Stomach smooth muscle (tissue), 2 donors: ENCODE data around the gene CASTOR1.
A peak's percentile ranks its signal among the peaks of the same experiment; 100 is the strongest.

Experiments used
- H3K27ac ChIP-seq: one replicate; pipeline ENCODE4 v1.7.0; 2013; ENCODE audit warnings: mild to moderate bottlenecking, low read length, inconsistent platforms
- H3K27me3 ChIP-seq, 2 donors: one replicate each; pipeline ENCODE4 v1.7.0; 2013; ENCODE audit warnings: low read length in 2 of 2; ENCODE audit not compliant: insufficient read depth in 2 of 2, control insufficient read depth in 1 of 2
- H3K36me3 ChIP-seq, 2 donors: one replicate each; pipeline ENCODE4 v1.7.0; 2013; ENCODE audit warnings: low read length in 2 of 2; ENCODE audit not compliant: control insufficient read depth in 2 of 2, insufficient read depth in 2 of 2
- H3K4me1 ChIP-seq: one replicate; pipeline ENCODE4 v1.7.0; 2013; ENCODE audit warnings: low read length; ENCODE audit not compliant: control insufficient read depth, insufficient read depth
- H3K4me3 ChIP-seq, 2 donors: one replicate each; pipeline ENCODE4 v1.7.0; 2013; ENCODE audit warnings: low read length in 2 of 2
- H3K9ac ChIP-seq, 2 donors: one replicate each; pipeline ENCODE4 v1.7.0; 2013; ENCODE audit warnings: low read length in 2 of 2, mild to moderate bottlenecking in 1 of 2
- H3K9me3 ChIP-seq, 2 donors: one replicate each; pipeline ENCODE4 v1.7.0; 2013; ENCODE audit warnings: low read length in 2 of 2; ENCODE audit not compliant: control insufficient read depth in 2 of 2
- donor health status: healthy.
- donor health status: Pancreatic carcinoma.

Gene CASTOR1

DNA sequence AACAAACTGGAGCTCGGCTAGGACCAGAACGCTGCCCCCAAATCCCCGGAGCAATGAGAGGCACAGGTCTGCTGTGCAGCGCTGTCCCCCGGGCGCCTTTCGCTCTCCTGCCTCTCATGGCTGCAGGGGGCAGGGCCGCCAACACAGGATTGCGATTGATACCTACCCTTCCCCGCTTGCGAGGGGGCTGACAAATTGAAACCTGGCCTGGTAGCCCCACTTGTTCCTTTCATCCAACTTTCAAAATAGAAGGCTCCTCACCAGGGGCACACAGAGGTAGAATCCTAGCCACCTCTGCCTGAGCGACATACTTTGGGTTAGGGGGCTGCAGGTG is 642 bp upstream of the CASTOR1 start:
- Histone ChIP-seq H3K4me1 (peaks cover 38% of the 10 kb centered on the region), H3K9me3 (no peaks in the 10 kb centered on the region), H3K27ac (peak overlapping the region; percentile 90), H3K9ac (peak overlapping the region; percentile 70 to 74), H3K27me3 (no peaks in the 10 kb centered on the region), H3K4me3 (peak overlapping the region; percentile 65 to 88), H3K36me3 (peaks cover 16 to 30% of the 10 kb centered on the region in 2 donors)

GRCh38 chr22:30288419-30289140 is 725 bp downstream of the CASTOR1 start:
- H3K9ac ChIP-seq: peak overlapping the region; percentile 76 to 89
- H3K27me3 ChIP-seq: no peaks in the 10 kb centered on the region
- H3K27ac ChIP-seq: peak overlapping the region; percentile 90
- H3K4me1 ChIP-seq: peaks cover 38% of the 10 kb centered on the region
- peak overlapping the region; percentile 80 to 88 for H3K4me3 ChIP-seq
- peaks cover 14 to 22% of the 10 kb centered on the region in 2 donors for H3K36me3 ChIP-seq
- H3K9me3 ChIP-seq: no peaks in the 10 kb centered on the region

DNA sequence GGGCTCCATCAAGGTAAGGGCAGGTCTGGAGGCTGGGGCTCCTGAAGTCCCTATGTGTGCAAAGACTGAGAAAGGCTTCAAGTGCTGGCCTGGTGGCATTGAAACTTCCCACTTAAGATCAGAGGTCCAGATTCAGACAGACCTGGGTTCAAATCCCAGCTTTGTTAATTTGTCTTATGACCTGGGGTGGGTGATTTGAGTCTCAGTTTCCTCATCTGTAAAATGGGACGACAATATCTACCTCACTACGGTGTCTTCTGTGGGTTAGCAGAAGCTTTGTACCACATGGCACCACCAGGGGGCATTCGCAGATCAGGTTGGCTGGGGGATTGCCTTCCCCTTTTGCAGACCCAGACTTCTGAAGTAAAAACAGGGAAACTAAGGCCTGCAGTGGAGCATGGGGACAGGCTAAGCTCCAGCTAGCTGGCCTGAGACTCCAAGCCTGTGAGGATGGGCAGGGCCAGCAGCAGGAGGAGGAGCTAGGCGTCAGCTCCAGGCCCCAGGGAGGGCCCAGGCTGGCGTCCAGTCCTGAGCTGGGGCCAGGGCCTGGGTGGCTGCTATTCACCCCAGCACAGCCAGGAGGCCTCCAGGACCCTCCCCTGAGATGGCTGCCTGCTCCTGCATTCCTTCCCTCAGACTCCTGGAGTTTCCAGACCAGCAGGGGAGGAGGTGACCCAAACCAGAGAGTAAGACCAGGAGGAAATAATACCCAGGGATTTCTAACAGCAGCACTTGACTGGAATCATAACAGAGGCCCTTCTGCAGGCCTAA is 1.5 kb downstream of the CASTOR1 start:
- Histone ChIP-seq H3K27me3 (no peaks in the 10 kb centered on the region), H3K9me3 (no peaks in the 10 kb centered on the region), H3K36me3 (peaks cover 8 to 19% of the 10 kb centered on the region in 2 donors), H3K9ac (peak overlapping the region; percentile 76 to 89), H3K4me1 (peaks cover 38% of the 10 kb centered on the region), H3K27ac (peak overlapping the region; percentile 90), H3K4me3 (peak overlapping the region; percentile 80 to 88)

GRCh38 chr22:30286813-30287647 is 2.3 kb downstream of the CASTOR1 start:
- no peaks in the 10 kb centered on the region for H3K9me3 ChIP-seq
- H3K9ac ChIP-seq: peak overlapping the region in 1 of 2 donors; percentile 13
- no peak overlapping the region for H3K27ac ChIP-seq
- peaks cover 38% of the 10 kb centered on the region for H3K4me1 ChIP-seq
- no peaks in the 10 kb centered on the region for H3K27me3 ChIP-seq
- H3K36me3 ChIP-seq: peaks cover 5 to 13% of the 10 kb centered on the region in 2 donors
- H3K4me3 ChIP-seq: no peak overlapping the region

GRCh38 chr22:30286331-30286730 is 3.0 kb downstream of the CASTOR1 start:
- H3K4me3 ChIP-seq: no peak overlapping the region
- no peak overlapping the region for H3K9ac ChIP-seq
- H3K27ac ChIP-seq: no peak overlapping the region

GRCh38 chr22:30285846-30286200 is 3.5 kb downstream of the CASTOR1 start:
- Histone ChIP-seq H3K27ac (no peak overlapping the region), H3K9ac (no peak overlapping the region), H3K27me3 (no peaks in the 10 kb centered on the region), H3K4me3 (no peak overlapping the region), H3K9me3 (no peaks in the 10 kb centered on the region), H3K36me3 (peaks cover 5 to 11% of the 10 kb centered on the region in 2 donors), H3K4me1 (peaks cover 30% of the 10 kb centered on the region)

More at GRCh38 chr22:30286331-30286730, 3.0 kb downstream of the CASTOR1 start:
- Histone ChIP-seq H3K9me3 (no peaks in the 10 kb centered on the region), H3K4me1 (peaks cover 35% of the 10 kb centered on the region), H3K27me3 (no peaks in the 10 kb centered on the region), H3K36me3 (peaks cover 5 to 11% of the 10 kb centered on the region in 2 donors)

GRCh38 chr22:30285176-30285845 is 4.0 kb downstream of the CASTOR1 start:
- Histone ChIP-seq H3K4me3 (no peak overlapping the region), H3K27me3 (no peaks in the 10 kb centered on the region), H3K9ac (no peak overlapping the region), H3K4me1 (peaks cover 25% of the 10 kb centered on the region), H3K27ac (no peak overlapping the region), H3K36me3 (peaks cover 5 to 11% of the 10 kb centered on the region in 2 donors), H3K9me3 (no peaks in the 10 kb centered on the region)

DNA sequence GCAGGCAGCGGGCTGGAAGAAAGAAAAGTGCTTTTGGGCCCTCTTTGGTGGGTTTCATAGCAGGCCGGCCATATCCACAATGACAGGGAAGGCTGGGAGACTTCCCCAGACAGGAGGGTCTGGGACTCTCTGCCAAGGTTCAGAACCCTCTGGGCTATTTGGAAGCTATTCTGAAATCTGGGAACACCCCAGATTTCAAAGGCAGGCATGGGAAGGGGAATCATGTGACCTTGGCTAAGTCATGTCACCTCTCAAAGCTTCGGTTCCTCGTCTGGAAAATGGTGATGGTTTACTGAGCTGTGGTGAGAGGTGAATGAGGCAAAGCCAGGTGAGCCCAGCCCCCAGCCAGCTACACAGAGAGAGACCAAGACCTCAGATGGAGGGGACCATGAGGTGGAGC is 4.6 kb downstream of the CASTOR1 start:
- Histone ChIP-seq H3K27ac (no peak overlapping the region), H3K36me3 (peaks cover 5 to 11% of the 10 kb centered on the region in 2 donors), H3K27me3 (no peaks in the 10 kb centered on the region), H3K4me3 (no peak overlapping the region), H3K4me1 (peaks cover 18% of the 10 kb centered on the region), H3K9ac (no peak overlapping the region), H3K9me3 (no peaks in the 10 kb centered on the region)

DNA sequence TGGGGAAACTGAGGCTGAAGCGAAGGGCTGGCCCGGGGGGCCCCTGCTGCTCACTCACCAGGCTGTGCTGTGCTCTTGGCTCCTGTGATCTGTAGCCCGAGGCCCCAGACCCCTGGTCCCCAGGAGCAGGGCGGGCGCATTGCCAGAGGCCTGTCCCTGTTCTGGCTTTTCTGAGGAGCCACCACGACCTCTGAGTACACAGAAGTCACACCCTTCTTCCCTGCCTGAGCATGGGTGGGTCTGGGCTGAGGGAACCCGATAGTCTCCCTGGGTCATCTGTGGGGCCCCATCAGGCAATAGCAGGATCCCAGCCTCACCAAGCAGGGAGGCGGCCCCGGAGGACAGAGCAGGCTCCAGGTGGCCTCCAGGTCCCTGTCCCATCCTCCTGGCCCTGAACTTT is 5.1 kb downstream of the CASTOR1 start:
- no peaks in the 10 kb centered on the region for H3K9me3 ChIP-seq
- peaks cover 5 to 11% of the 10 kb centered on the region in 2 donors for H3K36me3 ChIP-seq
- no peak overlapping the region for H3K9ac ChIP-seq
- no peak overlapping the region for H3K4me3 ChIP-seq
- no peak overlapping the region for H3K27ac ChIP-seq
- no peaks in the 10 kb centered on the region for H3K27me3 ChIP-seq
- H3K4me1 ChIP-seq: peaks cover 18% of the 10 kb centered on the region

DNA sequence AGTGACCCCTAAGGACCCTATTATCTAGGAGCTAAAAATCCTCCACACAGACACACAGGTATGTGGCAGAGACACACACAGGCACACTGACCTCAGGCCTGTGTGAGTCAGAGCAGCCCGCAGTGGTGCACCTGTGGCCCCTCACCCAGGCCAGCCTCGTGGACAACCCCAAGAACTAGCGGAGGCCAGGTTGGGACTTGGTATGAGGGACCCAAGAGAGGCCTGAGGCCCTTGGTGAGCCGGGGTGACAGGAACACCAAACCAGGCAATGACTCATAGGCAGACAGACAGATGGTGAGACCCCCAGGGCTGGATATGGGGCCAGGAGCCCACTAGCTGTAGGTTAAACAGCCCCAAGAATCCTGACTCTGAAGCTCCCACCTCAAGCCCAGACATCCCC is 6.0 kb downstream of the CASTOR1 start:
- H3K36me3 ChIP-seq: peaks cover 5 to 11% of the 10 kb centered on the region in 2 donors
- no peak overlapping the region for H3K9ac ChIP-seq
- peaks cover 13% of the 10 kb centered on the region for H3K4me1 ChIP-seq
- H3K27ac ChIP-seq: no peak overlapping the region
- no peaks in the 10 kb centered on the region for H3K9me3 ChIP-seq
- no peak overlapping the region for H3K4me3 ChIP-seq
- H3K27me3 ChIP-seq: no peaks in the 10 kb centered on the region
